ACC112 (cell line): ENCODE results near the gene CACNA2D1.
A peak's percentile ranks its signal among the peaks of the same experiment; 100 is the strongest.

Experiments used
- H2AFZ ChIP-seq: fragments of 200-600 bp; sonication (generic); one replicate; pipeline ENCODE4 v1.6.0; 2017; ENCODE audit warnings: antibody characterized with exemption, low read length; ENCODE audit not compliant: unreplicated experiment
- H3K27ac ChIP-seq: fragments of 200-600 bp; sonication (generic); 2 replicates; pipeline ENCODE4 v1.5.1; 2014; ENCODE audit warnings: low read depth, mild to moderate bottlenecking, antibody characterized with exemption, low read length, moderate library complexity
- H3K27me3 ChIP-seq: fragments of 200-600 bp; sonication (generic); 2 replicates; pipeline ENCODE4 v1.6.1; 2014; ENCODE audit warnings: mild to moderate bottlenecking, antibody characterized with exemption, low read length, moderate library complexity, mixed read lengths; ENCODE audit not compliant: insufficient read depth
- H3K36me3 ChIP-seq: fragments of 200-600 bp; sonication (generic); 2 replicates; pipeline ENCODE4 v1.6.1; 2016; ENCODE audit warnings: mild to moderate bottlenecking, antibody characterized with exemption, low read length, moderate library complexity, mixed read lengths; ENCODE audit not compliant: insufficient read depth
- H3K4me1 ChIP-seq: fragments of 200-600 bp; sonication (generic); one replicate; pipeline ENCODE4 v1.6.1; 2016; ENCODE audit warnings: low read length, mixed read lengths; ENCODE audit not compliant: insufficient read depth, unreplicated experiment, control insufficient read depth
- H3K4me3 ChIP-seq: fragments of 200-600 bp; sonication (generic); 2 replicates; pipeline ENCODE4 v1.5.1; 2014; ENCODE audit warnings: mild to moderate bottlenecking, low read depth, low read length
- H3K79me2 ChIP-seq: fragments of 200-600 bp; sonication (generic); one replicate; pipeline ENCODE4 v1.6.0; 2016; ENCODE audit warnings: low read length; ENCODE audit not compliant: control insufficient read depth, unreplicated experiment, insufficient read depth

CACNA2D1 gene

GRCh38 chr7:82264783-82265305, 178.7 kb downstream of the CACNA2D1 start:
- H3K27ac ChIP-seq: no peak overlapping the region
- H3K4me3 ChIP-seq: no peak overlapping the region
- peaks cover 15% of the 10 kb centered on the region for H3K4me1 ChIP-seq
- H2AFZ ChIP-seq: no peak overlapping the region
- no peaks in the 10 kb centered on the region for H3K27me3 ChIP-seq
- H3K79me2 ChIP-seq: no peaks in the 10 kb centered on the region
- no peaks in the 10 kb centered on the region for H3K36me3 ChIP-seq

- H3K36me3 ChIP-seq: no peaks in the 10 kb centered on the region
- H3K4me3 ChIP-seq: no peak overlapping the region
- H3K27ac ChIP-seq: no peak overlapping the region
- peaks cover 8% of the 10 kb centered on the region for H3K4me1 ChIP-seq
- H2AFZ ChIP-seq: no peak overlapping the region
- no peaks in the 10 kb centered on the region for H3K79me2 ChIP-seq
- no peaks in the 10 kb centered on the region for H3K27me3 ChIP-seq
Observed at GRCh38 chr7:82263920-82264782, 179.4 kb downstream of the CACNA2D1 start.

GRCh38 chr7:82258181-82258580, 185.4 kb downstream of the CACNA2D1 start:
- Histone ChIP-seq H3K36me3 (no peaks in the 10 kb centered on the region), H3K4me3 (no peak overlapping the region), H2AFZ (no peak overlapping the region), H3K4me1 (no peaks in the 10 kb centered on the region), H3K27ac (no peak overlapping the region), H3K27me3 (no peaks in the 10 kb centered on the region), H3K79me2 (no peaks in the 10 kb centered on the region)

GRCh38 chr7:82257118-82257695, 186.4 kb downstream of the CACNA2D1 start:
- H3K27ac ChIP-seq: no peak overlapping the region
- no peak overlapping the region for H2AFZ ChIP-seq
- no peaks in the 10 kb centered on the region for H3K27me3 ChIP-seq
- no peaks in the 10 kb centered on the region for H3K36me3 ChIP-seq
- H3K79me2 ChIP-seq: no peaks in the 10 kb centered on the region
- H3K4me3 ChIP-seq: no peak overlapping the region
- H3K4me1 ChIP-seq: no peaks in the 10 kb centered on the region

GRCh38 chr7:82255706-82256105, 187.9 kb downstream of the CACNA2D1 start:
- no peaks in the 10 kb centered on the region for H3K36me3 ChIP-seq
- no peak overlapping the region for H3K27ac ChIP-seq
- H3K79me2 ChIP-seq: no peaks in the 10 kb centered on the region
- no peak overlapping the region for H3K4me3 ChIP-seq
- no peaks in the 10 kb centered on the region for H3K4me1 ChIP-seq
- H3K27me3 ChIP-seq: no peaks in the 10 kb centered on the region
- no peak overlapping the region for H2AFZ ChIP-seq

GRCh38 chr7:82250598-82250997, 193.0 kb downstream of the CACNA2D1 start:
- Histone ChIP-seq H3K4me3 (no peak overlapping the region), H3K27ac (no peak overlapping the region), H3K36me3 (no peaks in the 10 kb centered on the region), H3K27me3 (no peaks in the 10 kb centered on the region), H3K4me1 (no peaks in the 10 kb centered on the region), H2AFZ (no peak overlapping the region), H3K79me2 (no peaks in the 10 kb centered on the region)

GRCh38 chr7:82249979-82250378, 193.6 kb downstream of the CACNA2D1 start:
- Histone ChIP-seq H3K27ac (no peak overlapping the region), H3K79me2 (no peaks in the 10 kb centered on the region), H3K27me3 (no peaks in the 10 kb centered on the region), H3K36me3 (no peaks in the 10 kb centered on the region), H3K4me3 (no peak overlapping the region), H3K4me1 (no peaks in the 10 kb centered on the region), H2AFZ (no peak overlapping the region)

- no peaks in the 10 kb centered on the region for H3K27me3 ChIP-seq
- no peaks in the 10 kb centered on the region for H3K79me2 ChIP-seq
- no peak overlapping the region for H2AFZ ChIP-seq
- H3K4me3 ChIP-seq: no peak overlapping the region
- no peaks in the 10 kb centered on the region for H3K36me3 ChIP-seq
- peak overlapping the region; percentile 42; the same call in 1 of the 2 replicates for H3K27ac ChIP-seq
- no peaks in the 10 kb centered on the region for H3K4me1 ChIP-seq
Observed at GRCh38 chr7:82247814-82248433, 195.7 kb downstream of the CACNA2D1 start.

GRCh38 chr7:82244947-82245517, 198.5 kb downstream of the CACNA2D1 start:
- Histone ChIP-seq H3K36me3 (no peaks in the 10 kb centered on the region), H3K27ac (no peak overlapping the region), H2AFZ (no peak overlapping the region), H3K27me3 (no peaks in the 10 kb centered on the region), H3K4me1 (no peaks in the 10 kb centered on the region), H3K79me2 (no peaks in the 10 kb centered on the region), H3K4me3 (no peak overlapping the region)

- H3K27ac ChIP-seq: no peak overlapping the region
- no peak overlapping the region for H3K4me3 ChIP-seq
- H3K79me2 ChIP-seq: no peaks in the 10 kb centered on the region
- no peaks in the 10 kb centered on the region for H3K27me3 ChIP-seq
- no peak overlapping the region for H2AFZ ChIP-seq
- H3K36me3 ChIP-seq: no peaks in the 10 kb centered on the region
- no peaks in the 10 kb centered on the region for H3K4me1 ChIP-seq
Observed at GRCh38 chr7:82241356-82241755, 202.2 kb downstream of the CACNA2D1 start.
